GM12878 (cell line): ENCODE data around the gene SLC2A4. TPM values are rescaled to one million over a fixed set of nuclear protein-coding genes. Genes with fewer than 3 reads are reported as not detected.

Source experiments
- ATAC-seq: fragments of 200-7000 bp; cut with Tn5 transposase; 3 replicates; pipeline ENCODE4 v1.9.1; 2020; ENCODE audit warnings: mild to moderate bottlenecking, moderate library complexity
- BruUV-seq: library from RNA; stranded (reverse); fragments of 400-500 nt; replicated peaks from 2 replicates; lab custom pipeline; 2021; lab: Mats Ljungman, UMichigan
- CTCF ChIA-PET: fragments of 300-600 bp; sonication (Branson Sonifier 250); formaldehyde crosslinking; extraction: SDS; loops from one replicate; lab custom pipeline; 2021; ENCODE audit warnings: inconsistent platforms; lab: Yijun Ruan, JAX
- POLR2A ChIA-PET: fragments of 350-600 bp; formaldehyde crosslinking; extraction: SDS; loops from one replicate; lab custom pipeline; 2021; ENCODE audit warnings: inconsistent platforms; lab: Charles Lee
- RAD21 ChIA-PET: fragments of 300-600 bp; sonication (Branson Sonifier 250); formaldehyde crosslinking; loops from one replicate; lab custom pipeline; 2023; ENCODE audit warnings: antibody characterized with exemption; ENCODE audit not compliant: unreplicated experiment; lab: Charles Lee
- SMC1A ChIA-PET: fragments of 300-600 bp; sonication (Branson Sonifier 250); formaldehyde crosslinking; loops from one replicate; lab custom pipeline; 2023; ENCODE audit not compliant: unreplicated experiment, uncharacterized antibody; lab: Charles Lee
- DNase-seq: peaks from one replicate; pipeline ENCODE4 v3.0.0-alpha.2; 2011; ENCODE audit warnings: low read depth, low spot score
- FAIRE-seq: peaks from 3 replicates; lab custom pipeline; 2011; peaks lifted over from hg19 to GRCh38; lab: Jason Lieb, UNC
- H2AFZ ChIP-seq: 2 replicates; pipeline ENCODE4 v1.6.0; 2011; ENCODE audit warnings: low read depth, low read length, control low read depth; ENCODE audit not compliant: control insufficient read depth
- H3K27ac ChIP-seq: 2 replicates; pipeline ENCODE4 v1.5.1; 2011; ENCODE audit warnings: control low read depth; ENCODE audit not compliant: control insufficient read depth, insufficient read depth
- H3K27me3 ChIP-seq, 2 experiments: replicated peaks in 1 of 2; 2 replicates each; pipeline versions ENCODE4 v1.6.0 to v1.6.1; 2011; ENCODE audit warnings: low read length in 1 of 2; ENCODE audit not compliant: control insufficient read depth in 2 of 2, insufficient read depth in 2 of 2
- H3K36me3 ChIP-seq, 2 experiments: 2 replicates each; pipeline ENCODE4 v1.5.1; 2011; ENCODE audit warnings: low read length in 1 of 2; ENCODE audit not compliant: control insufficient read depth in 2 of 2, insufficient read depth in 2 of 2
- H3K4me1 ChIP-seq: 2 replicates; pipeline ENCODE4 v1.6.1; 2011; ENCODE audit warnings: mild to moderate bottlenecking, low read length, moderate library complexity, mixed read lengths; ENCODE audit not compliant: control insufficient read depth, insufficient read depth
- H3K4me2 ChIP-seq: 2 replicates; pipeline ENCODE4 v1.6.0; 2011; ENCODE audit warnings: control low read depth; ENCODE audit not compliant: control insufficient read depth, insufficient read depth
- H3K4me3 ChIP-seq: fragments of 200-600 bp; sonication (generic); 2 replicates; pipeline ENCODE4 v1.5.1; 2016
- H3K79me2 ChIP-seq: 2 replicates; pipeline ENCODE4 v1.6.0; 2011; ENCODE audit warnings: low read length; ENCODE audit not compliant: control insufficient read depth, insufficient read depth
- H3K9ac ChIP-seq: 2 replicates; pipeline ENCODE4 v1.8.0; 2011; ENCODE audit warnings: low read length, control low read depth, mixed read lengths; ENCODE audit not compliant: control insufficient read depth, insufficient read depth
- H3K9me3 ChIP-seq: replicated peaks from 3 replicates; pipeline ENCODE4 v1.5.1; 2011; ENCODE audit warnings: mild to moderate bottlenecking, low read length; ENCODE audit not compliant: control insufficient read depth, insufficient read depth
- H4K20me1 ChIP-seq: 2 replicates; pipeline ENCODE4 v1.6.0; 2011; ENCODE audit not compliant: control insufficient read depth, insufficient read depth
- ATF3 ChIP-seq: IDR thresholded peaks from 2 replicates; pipeline ENCODE4 v1.6.1; 2011; ENCODE audit warnings: low read depth, mild to moderate bottlenecking, low read length, moderate library complexity, borderline replicate concordance; ENCODE audit errors: extremely low read depth
- NFYB ChIP-seq: IDR thresholded peaks from 2 replicates; pipeline ENCODE4 v1.6.1; 2011; ENCODE audit warnings: low read depth, mild to moderate bottlenecking, low read length, improper control_type of control experiment, moderate library complexity; ENCODE audit not compliant: insufficient read depth
- SMAD5 ChIP-seq: IDR thresholded peaks from 2 replicates; pipeline ENCODE4 v1.6.1; 2016; ENCODE audit warnings: antibody characterized with exemption, low read depth
- STAT1 ChIP-seq: fragments of 450-650 bp; conservative IDR thresholded peaks from 2 replicates; pipeline ENCODE4 v1.6.1; 2014; ENCODE audit warnings: antibody characterized with exemption, mild to moderate bottlenecking
- USF1 ChIP-seq: IDR thresholded peaks from 2 replicates; pipeline ENCODE4 v1.6.1; 2011; ENCODE audit warnings: borderline replicate concordance, low read depth, mild to moderate bottlenecking, moderate library complexity, mixed read lengths, low read length; ENCODE audit not compliant: insufficient read depth; ENCODE audit errors: extremely low read length
- USF2 ChIP-seq: IDR thresholded peaks from 2 replicates; pipeline ENCODE4 v1.6.1; 2011; ENCODE audit warnings: low read depth, low read length, improper control_type of control experiment, borderline replicate concordance
- ZNF24 ChIP-seq: fragments of 450-650 bp; IDR thresholded peaks from 2 replicates; pipeline ENCODE4 v1.6.1; 2017; ENCODE audit warnings: antibody characterized with exemption, mild to moderate bottlenecking
- WGBS: methylation state at CpG from one replicate; pipeline ENCODE4 v1.1.6; 2016; ENCODE audit warnings: low lambda C conversion rate; ENCODE audit not compliant: insufficient replicate concordance, insufficient coverage; ENCODE audit errors: missing lambda C conversion rate; 5-methylcytosine and 5-hydroxymethylcytosine counted together
- in situ Hi-C: fragments of 300-500 bp; cut with MboI; formaldehyde crosslinking; loops from 9 replicates; pipeline ENCODE4 v1.14.3; 2018; ENCODE audit warnings: mixed read lengths
- intact Hi-C: fragments of 100-400 bp; cut with micrococcal nuclease; formaldehyde crosslinking; loops from one replicate; pipeline ENCODE4 v1.14.2; 2022; ENCODE audit not compliant: unreplicated experiment
- polyA plus RNA-seq, 11 experiments: library from polyadenylated mRNA; depleted of rRNA in 4 of 11; unstranded in 6 of 11; stranded (reverse) in 5 of 11; fragments of >200 nt; fragmentation: Nextera tagmentation in 4 of 11; fragmentation: Illumina TruSeq in 1 of 11; extraction: Ambion mirVana in 4 of 11; extraction: Trizol in 1 of 11; gene quantifications; 1 replicate in 1 of 11; 2 replicates in 10 of 11; pipeline versions ENCODE4 v1.2.1 to v1.2.3, GENCODE V29; 2011 to 2016; ENCODE audit warnings: inconsistent platforms in 2 of 11, missing spikeins in 2 of 11, low read depth in 1 of 11
- total RNA-seq, 4 experiments: library from RNA; depleted of rRNA in 3 of 4; stranded (reverse); fragments of >200 nt in 3 of 4; fragmentation: Illumina TruSeq in 1 of 4; extraction: Trizol in 1 of 4; gene quantifications; 2 replicates each; pipeline versions ENCODE4 v1.2.1 to v1.2.3, GENCODE V29; 2013 to 2021
- TF ChIP-seq, protein P1 (sequence below): IDR thresholded peaks from 2 replicates; pipeline ENCODE4 v1.6.1; 2012; ENCODE audit warnings: low read depth, low read length, improper control_type of control experiment

SLC2A4 gene
- total and polyA plus RNA-seq, 10 of the 15 experiments (the other 5 are each of a cell fraction or from before 2014, with no cell fraction given) = 0.03 to 0.23 (median 0.04) TPM; not detected in 4

GRCh38 chr17:7294614-7295153, 13.2 kb downstream of the SLC2A4 start, which contains the start of gene YBX2:
Gene YBX2, minus strand, starts transcription at chr17:7294639. Its CDS starts 139 bp downstream, at chr17:7294500.
- WGBS = 2% methylated on average over 27 of the region's 57 CpGs
- FAIRE-seq (no peak), DNase-seq (no peak), ATAC-seq (peak; percentile 65)
- Histone ChIP-seq H3K9ac (no peak within 1 kb of the TSS), H3K27ac (no peak within 1 kb of the TSS), H3K4me3 (peak within 1 kb of the TSS; percentile 22; the same call in 1 of the 2 replicates), H3K27me3 (peaks cover 3 to 5% of the 10 kb centered on the region in 2 experiments), H2AFZ (peak within 1 kb of the TSS; percentile 39; the same call in 1 of the 2 replicates), H3K9me3 (no peaks in the 10 kb centered on the region), H3K4me2 (peak within 1 kb of the TSS; percentile 94), H3K4me1 (peaks cover 3% of the 10 kb centered on the region), H4K20me1 (no peaks in the 10 kb centered on the region), H3K79me2 (no peaks in the 10 kb centered on the region), H3K36me3 (no peaks in the 10 kb centered on the region)
- POLR2A ChIA-PET = no interaction called here
- SMC1A ChIA-PET = no interaction called here
- TF ChIP-seq ZNF24 (no peak), USF1 (peak; percentile 73), NFYB (peak; percentile 47; the same call in 1 of the 2 replicates), USF2 (peak; percentile 21; the same call in 1 of the 2 replicates), SMAD5 (no peak), ATF3 (no peak), STAT1 (no peak)
- TF ChIP-seq, protein P1, sequence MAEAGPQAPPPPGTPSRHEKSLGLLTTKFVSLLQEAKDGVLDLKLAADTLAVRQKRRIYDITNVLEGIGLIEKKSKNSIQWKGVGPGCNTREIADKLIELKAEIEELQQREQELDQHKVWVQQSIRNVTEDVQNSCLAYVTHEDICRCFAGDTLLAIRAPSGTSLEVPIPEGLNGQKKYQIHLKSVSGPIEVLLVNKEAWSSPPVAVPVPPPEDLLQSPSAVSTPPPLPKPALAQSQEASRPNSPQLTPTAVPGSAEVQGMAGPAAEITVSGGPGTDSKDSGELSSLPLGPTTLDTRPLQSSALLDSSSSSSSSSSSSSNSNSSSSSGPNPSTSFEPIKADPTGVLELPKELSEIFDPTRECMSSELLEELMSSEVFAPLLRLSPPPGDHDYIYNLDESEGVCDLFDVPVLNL = peak; percentile 72
- CTCF ChIA-PET = no interaction called here
- intact Hi-C loops = loop anchor here (5.0 kb wide), 1 partner anchor 82 kb away; no protein-coding TSS in a partner anchor
- no TSS peak for BruUV-seq
- in situ Hi-C loops = loop anchor here (5.0 kb wide), 1 partner anchor 252 kb away; the partner anchor contains the start of gene SLC16A11
- RAD21 ChIA-PET = no interaction called here
